HepG2 (cell line): Measurements from ENCODE around the gene PLIN4. TPM values are rescaled to one million over a fixed set of nuclear protein-coding genes. Genes with fewer than 3 reads are reported as not detected.

Experiments used
- CENPT ChIP-seq: sonication (generic); formaldehyde crosslinking; IDR thresholded peaks from 2 replicates; pipeline ENCODE4 v1.8.0; 2022; ENCODE audit warnings: low read depth, mild to moderate bottlenecking, moderate library complexity, missing genetic modification reagents
- GZF1 ChIP-seq: sonication (generic); formaldehyde crosslinking; IDR thresholded peaks from 2 replicates; pipeline ENCODE4 v1.5.1; 2020; ENCODE audit warnings: mild to moderate bottlenecking, missing genetic modification reagents
- KAT2B ChIP-seq: fragments of 150-350 bp; IDR thresholded peaks from 2 replicates; pipeline ENCODE4 v1.6.1; 2014; ENCODE audit warnings: low read depth, low read length, borderline replicate concordance
- KLF13 ChIP-seq: sonication (generic); formaldehyde crosslinking; IDR thresholded peaks from 2 replicates; pipeline ENCODE4 v1.4.0; 2020; ENCODE audit warnings: mild to moderate bottlenecking, missing genetic modification reagents
- KLF16 ChIP-seq, 2 experiments: sonication (generic) in 1 of 2; formaldehyde crosslinking in 1 of 2; IDR thresholded peaks; 2 replicates each; pipeline versions ENCODE4 v1.6.1 to v1.8.0; 2016 to 2023; ENCODE audit warnings: missing genetic modification reagents in 2 of 2, missing compliant biosample characterization in 1 of 2
- MXI1 ChIP-seq: IDR thresholded peaks from 3 replicates; pipeline ENCODE4 v1.6.1; 2012; ENCODE audit warnings: low read depth, low read length, inconsistent platforms, borderline replicate concordance
- MYNN ChIP-seq: sonication (generic); formaldehyde crosslinking; IDR thresholded peaks from 2 replicates; pipeline ENCODE4 v1.4.0; 2020; ENCODE audit warnings: mild to moderate bottlenecking, low read depth, missing genetic modification reagents
- NFE2 ChIP-seq: sonication (generic); formaldehyde crosslinking; IDR thresholded peaks from 2 replicates; pipeline ENCODE4 v1.4.0; 2020; ENCODE audit warnings: missing genetic modification reagents
- NFKB2 ChIP-seq: sonication (generic); formaldehyde crosslinking; IDR thresholded peaks from 2 replicates; pipeline ENCODE4 v1.4.0; 2020; ENCODE audit warnings: missing genetic modification reagents, borderline replicate concordance
- NR2F6 ChIP-seq, 2 experiments: IDR thresholded peaks; 2 replicates each; pipeline ENCODE4 v1.6.1; 2016; ENCODE audit warnings: antibody characterized with exemption in 1 of 2, mild to moderate bottlenecking in 1 of 2
- PAWR ChIP-seq: sonication (generic); formaldehyde crosslinking; IDR thresholded peaks from 2 replicates; pipeline ENCODE4 v1.4.0; 2020; ENCODE audit warnings: missing genetic modification reagents, mild to moderate bottlenecking, borderline replicate concordance
- ZNF160 ChIP-seq: sonication (generic); formaldehyde crosslinking; IDR thresholded peaks from 2 replicates; pipeline ENCODE4 v1.8.0; 2022; ENCODE audit warnings: mild to moderate bottlenecking, inconsistent platforms, missing genetic modification reagents
- ZNF20 ChIP-seq: sonication (generic); formaldehyde crosslinking; IDR thresholded peaks from 2 replicates; pipeline ENCODE4 v1.4.0; 2020; ENCODE audit warnings: mild to moderate bottlenecking, moderate library complexity, missing genetic modification reagents
- ZNF484 ChIP-seq: sonication (generic); formaldehyde crosslinking; IDR thresholded peaks from 2 replicates; pipeline ENCODE4 v1.5.1; 2020; ENCODE audit warnings: mild to moderate bottlenecking, low read depth, missing genetic modification reagents, borderline replicate concordance
- polyA plus RNA-seq, 8 experiments: library from polyadenylated mRNA; depleted of rRNA in 3 of 8; stranded (reverse) in 7 of 8; unstranded in 1 of 8; fragments of >200 nt; fragmentation: Illumina TruSeq in 4 of 8; extraction: Trizol in 4 of 8; gene quantifications; 2 replicates each; pipeline versions ENCODE4 v1.2.1 to v1.2.3, GENCODE V29; 2011 to 2016; ENCODE audit warnings: low read depth in 4 of 8, missing spikeins in 1 of 8, mixed read lengths in 1 of 8; ENCODE audit not compliant: insufficient read depth in 1 of 8
- total RNA-seq, 5 experiments: library from RNA; depleted of rRNA; stranded (reverse); fragments of >200 nt; fragmentation: Illumina TruSeq; extraction: Trizol; gene quantifications; 2 replicates each; pipeline ENCODE4 v1.2.3, GENCODE V29; 2016; ENCODE audit warnings: low read depth in 1 of 5
- TF ChIP-seq, protein P1 (sequence below): sonication (generic); formaldehyde crosslinking; IDR thresholded peaks from one replicate; pipeline ENCODE4 v1.5.1; 2020; ENCODE audit warnings: mild to moderate bottlenecking, missing genetic modification reagents; ENCODE audit errors: not compliant biosample characterization
- TF ChIP-seq, protein P2 (sequence below): sonication (generic); formaldehyde crosslinking; IDR thresholded peaks from 2 replicates; pipeline ENCODE4 v1.4.0; 2020; ENCODE audit warnings: missing genetic modification reagents
- TF ChIP-seq, protein P3 (sequence below): sonication (generic); formaldehyde crosslinking; IDR thresholded peaks from 2 replicates; pipeline ENCODE4 v1.4.0; 2020; ENCODE audit warnings: missing genetic modification reagents

The PLIN4 gene
- total and polyA plus RNA-seq, 2 of the 13 experiments (the other 11 are each of a cell fraction or from before 2014, with no cell fraction given): 1.1 to 1.3 TPM

DNA sequence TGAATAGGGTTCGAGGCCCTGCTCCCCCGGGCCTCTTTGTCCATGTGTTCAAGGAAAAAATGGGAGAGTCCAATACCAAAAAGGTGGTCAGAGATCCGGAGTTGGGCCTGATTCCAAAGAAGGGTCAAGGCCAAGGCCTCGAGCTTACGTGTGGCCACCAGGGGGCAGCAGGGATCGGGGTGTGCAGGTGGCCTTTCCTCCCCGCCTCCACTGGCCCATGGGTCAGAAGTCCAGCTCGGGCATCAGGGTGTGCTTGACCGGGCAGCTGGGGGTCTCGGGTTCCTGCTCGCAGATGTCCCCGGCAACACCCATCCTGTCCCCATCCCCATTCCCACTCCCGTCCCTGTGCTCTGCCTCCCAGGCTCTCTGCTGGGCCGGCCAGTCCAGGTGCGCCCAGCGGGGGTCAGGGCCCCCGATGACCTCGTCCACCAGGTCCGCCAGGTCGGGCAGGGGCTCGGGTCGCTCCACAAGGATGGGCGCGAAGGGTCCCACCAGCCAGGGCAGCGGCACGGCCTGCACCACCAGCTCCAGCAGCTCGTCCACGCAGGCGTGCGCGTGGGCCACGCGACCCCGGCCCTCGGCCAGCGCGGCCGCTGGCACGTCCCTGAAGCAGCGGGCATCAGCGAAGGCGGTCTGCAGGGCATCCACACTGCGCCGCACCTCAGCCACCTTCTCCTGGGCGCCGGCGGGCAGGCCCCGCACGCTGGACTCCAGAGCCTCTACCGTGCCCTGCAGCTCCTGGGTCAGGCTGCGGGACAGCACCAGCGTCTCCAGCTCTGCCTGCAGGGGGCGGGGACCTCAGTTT is 5.2 kb upstream of the PLIN4 start (continued):
- TF ChIP-seq, protein P1, sequence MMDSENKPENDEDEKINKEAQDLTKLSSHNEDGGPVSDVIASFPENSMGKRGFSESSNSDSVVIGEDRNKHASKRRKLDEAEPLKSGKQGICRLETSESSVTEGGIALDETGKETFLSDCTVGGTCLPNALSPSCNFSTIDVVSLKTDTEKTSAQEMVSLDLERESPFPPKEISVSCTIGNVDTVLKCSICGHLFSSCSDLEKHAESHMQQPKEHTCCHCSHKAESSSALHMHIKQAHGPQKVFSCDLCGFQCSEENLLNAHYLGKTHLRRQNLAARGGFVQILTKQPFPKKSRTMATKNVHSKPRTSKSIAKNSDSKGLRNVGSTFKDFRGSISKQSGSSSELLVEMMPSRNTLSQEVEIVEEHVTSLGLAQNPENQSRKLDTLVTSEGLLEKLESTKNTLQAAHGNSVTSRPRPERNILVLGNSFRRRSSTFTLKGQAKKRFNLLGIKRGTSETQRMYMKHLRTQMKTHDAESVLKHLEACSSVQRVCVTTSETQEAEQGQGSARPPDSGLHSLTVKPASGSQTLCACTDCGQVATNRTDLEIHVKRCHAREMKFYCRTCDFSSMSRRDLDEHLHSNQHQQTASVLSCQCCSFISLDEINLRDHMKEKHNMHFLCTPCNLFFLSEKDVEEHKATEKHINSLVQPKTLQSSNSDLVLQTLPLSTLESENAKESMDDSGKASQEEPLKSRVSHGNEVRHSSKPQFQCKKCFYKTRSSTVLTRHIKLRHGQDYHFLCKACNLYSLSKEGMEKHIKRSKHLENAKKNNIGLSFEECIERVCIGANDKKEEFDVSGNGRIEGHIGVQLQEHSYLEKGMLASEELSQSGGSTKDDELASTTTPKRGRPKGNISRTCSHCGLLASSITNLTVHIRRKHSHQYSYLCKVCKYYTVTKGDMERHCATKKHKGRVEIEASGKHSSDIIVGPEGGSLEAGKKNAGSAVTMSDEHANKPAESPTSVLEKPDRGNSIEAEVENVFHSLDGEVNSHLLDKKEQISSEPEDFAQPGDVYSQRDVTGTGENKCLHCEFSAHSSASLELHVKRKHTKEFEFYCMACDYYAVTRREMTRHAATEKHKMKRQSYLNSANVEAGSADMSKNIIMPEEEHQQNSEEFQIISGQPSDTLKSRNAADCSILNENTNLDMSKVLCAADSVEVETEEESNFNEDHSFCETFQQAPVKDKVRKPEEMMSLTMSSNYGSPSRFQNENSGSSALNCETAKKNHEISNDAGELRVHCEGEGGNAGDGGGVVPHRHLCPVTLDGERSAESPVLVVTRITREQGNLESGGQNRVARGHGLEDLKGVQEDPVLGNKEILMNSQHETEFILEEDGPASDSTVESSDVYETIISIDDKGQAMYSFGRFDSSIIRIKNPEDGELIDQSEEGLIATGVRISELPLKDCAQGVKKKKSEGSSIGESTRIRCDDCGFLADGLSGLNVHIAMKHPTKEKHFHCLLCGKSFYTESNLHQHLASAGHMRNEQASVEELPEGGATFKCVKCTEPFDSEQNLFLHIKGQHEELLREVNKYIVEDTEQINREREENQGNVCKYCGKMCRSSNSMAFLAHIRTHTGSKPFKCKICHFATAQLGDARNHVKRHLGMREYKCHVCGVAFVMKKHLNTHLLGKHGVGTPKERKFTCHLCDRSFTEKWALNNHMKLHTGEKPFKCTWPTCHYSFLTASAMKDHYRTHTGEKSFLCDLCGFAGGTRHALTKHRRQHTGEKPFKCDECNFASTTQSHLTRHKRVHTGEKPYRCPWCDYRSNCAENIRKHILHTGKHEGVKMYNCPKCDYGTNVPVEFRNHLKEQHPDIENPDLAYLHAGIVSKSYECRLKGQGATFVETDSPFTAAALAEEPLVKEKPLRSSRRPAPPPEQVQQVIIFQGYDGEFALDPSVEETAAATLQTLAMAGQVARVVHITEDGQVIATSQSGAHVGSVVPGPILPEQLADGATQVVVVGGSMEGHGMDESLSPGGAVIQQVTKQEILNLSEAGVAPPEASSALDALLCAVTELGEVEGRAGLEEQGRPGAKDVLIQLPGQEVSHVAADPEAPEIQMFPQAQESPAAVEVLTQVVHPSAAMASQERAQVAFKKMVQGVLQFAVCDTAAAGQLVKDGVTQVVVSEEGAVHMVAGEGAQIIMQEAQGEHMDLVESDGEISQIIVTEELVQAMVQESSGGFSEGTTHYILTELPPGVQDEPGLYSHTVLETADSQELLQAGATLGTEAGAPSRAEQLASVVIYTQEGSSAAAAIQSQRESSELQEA (CRISPR knock-in tag): no peak
- TF ChIP-seq, protein P2, sequence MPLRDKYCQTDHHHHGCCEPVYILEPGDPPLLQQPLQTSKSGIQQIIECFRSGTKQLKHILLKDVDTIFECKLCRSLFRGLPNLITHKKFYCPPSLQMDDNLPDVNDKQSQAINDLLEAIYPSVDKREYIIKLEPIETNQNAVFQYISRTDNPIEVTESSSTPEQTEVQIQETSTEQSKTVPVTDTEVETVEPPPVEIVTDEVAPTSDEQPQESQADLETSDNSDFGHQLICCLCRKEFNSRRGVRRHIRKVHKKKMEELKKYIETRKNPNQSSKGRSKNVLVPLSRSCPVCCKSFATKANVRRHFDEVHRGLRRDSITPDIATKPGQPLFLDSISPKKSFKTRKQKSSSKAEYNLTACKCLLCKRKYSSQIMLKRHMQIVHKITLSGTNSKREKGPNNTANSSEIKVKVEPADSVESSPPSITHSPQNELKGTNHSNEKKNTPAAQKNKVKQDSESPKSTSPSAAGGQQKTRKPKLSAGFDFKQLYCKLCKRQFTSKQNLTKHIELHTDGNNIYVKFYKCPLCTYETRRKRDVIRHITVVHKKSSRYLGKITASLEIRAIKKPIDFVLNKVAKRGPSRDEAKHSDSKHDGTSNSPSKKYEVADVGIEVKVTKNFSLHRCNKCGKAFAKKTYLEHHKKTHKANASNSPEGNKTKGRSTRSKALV (CRISPR knock-in tag): no peak
- TF ChIP-seq NFKB2 (no peak), NFE2 (CRISPR knock-in tag) (no peak), PAWR (CRISPR knock-in tag) (no peak), ZNF20 (CRISPR knock-in tag) (no peak), KAT2B (no peak), KLF13 (CRISPR knock-in tag) (no peak), ZNF484 (no peak), MXI1 (0 out of 3 replicates have a peak, but pooled peaks have one; percentile 15), MYNN (CRISPR knock-in tag) (no peak), KLF16 (CRISPR knock-in tag; IDR thresholded peaks at IDR 0.05) (no peak), CENPT (CRISPR knock-in tag) (no peak), NR2F6 (IDR thresholded peaks at IDR 0.05) (peak; percentile 99), NR2F6 (CRISPR knock-in tag; IDR thresholded peaks at IDR 0.05) (peak; percentile 100), GZF1 (CRISPR knock-in tag) (no peak), ZNF160 (CRISPR knock-in tag) (0 out of 2 replicates have a peak, but pooled peaks have one; percentile 52)
- TF ChIP-seq, protein P3, sequence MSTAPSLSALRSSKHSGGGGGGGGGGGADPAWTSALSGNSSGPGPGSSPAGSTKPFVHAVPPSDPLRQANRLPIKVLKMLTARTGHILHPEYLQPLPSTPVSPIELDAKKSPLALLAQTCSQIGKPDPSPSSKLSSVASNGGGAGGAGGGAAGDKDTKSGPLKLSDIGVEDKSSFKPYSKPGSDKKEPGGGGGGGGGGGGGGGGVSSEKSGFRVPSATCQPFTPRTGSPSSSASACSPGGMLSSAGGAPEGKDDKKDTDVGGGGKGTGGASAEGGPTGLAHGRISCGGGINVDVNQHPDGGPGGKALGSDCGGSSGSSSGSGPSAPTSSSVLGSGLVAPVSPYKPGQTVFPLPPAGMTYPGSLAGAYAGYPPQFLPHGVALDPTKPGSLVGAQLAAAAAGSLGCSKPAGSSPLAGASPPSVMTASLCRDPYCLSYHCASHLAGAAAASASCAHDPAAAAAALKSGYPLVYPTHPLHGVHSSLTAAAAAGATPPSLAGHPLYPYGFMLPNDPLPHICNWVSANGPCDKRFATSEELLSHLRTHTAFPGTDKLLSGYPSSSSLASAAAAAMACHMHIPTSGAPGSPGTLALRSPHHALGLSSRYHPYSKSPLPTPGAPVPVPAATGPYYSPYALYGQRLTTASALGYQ (CRISPR knock-in tag): 0 out of 2 replicates have a peak, but pooled peaks have one; percentile 33
